Middle frontal gyrus (tissue), 1 donor: Measurements from ENCODE around the gene TBC1D20.
"Not testable (repeated sequence)": the region's sequence is repeated elsewhere in the genome, so short reads cannot be mapped to it uniquely, and the experiment has no call there.

Experiments used
- DNase-seq: peaks from one replicate; pipeline ENCODE4 v3.0.0-alpha.2; 2015; ENCODE audit warnings: low spot score; ENCODE audit errors: extremely low spot score

Gene TBC1D20

DNA sequence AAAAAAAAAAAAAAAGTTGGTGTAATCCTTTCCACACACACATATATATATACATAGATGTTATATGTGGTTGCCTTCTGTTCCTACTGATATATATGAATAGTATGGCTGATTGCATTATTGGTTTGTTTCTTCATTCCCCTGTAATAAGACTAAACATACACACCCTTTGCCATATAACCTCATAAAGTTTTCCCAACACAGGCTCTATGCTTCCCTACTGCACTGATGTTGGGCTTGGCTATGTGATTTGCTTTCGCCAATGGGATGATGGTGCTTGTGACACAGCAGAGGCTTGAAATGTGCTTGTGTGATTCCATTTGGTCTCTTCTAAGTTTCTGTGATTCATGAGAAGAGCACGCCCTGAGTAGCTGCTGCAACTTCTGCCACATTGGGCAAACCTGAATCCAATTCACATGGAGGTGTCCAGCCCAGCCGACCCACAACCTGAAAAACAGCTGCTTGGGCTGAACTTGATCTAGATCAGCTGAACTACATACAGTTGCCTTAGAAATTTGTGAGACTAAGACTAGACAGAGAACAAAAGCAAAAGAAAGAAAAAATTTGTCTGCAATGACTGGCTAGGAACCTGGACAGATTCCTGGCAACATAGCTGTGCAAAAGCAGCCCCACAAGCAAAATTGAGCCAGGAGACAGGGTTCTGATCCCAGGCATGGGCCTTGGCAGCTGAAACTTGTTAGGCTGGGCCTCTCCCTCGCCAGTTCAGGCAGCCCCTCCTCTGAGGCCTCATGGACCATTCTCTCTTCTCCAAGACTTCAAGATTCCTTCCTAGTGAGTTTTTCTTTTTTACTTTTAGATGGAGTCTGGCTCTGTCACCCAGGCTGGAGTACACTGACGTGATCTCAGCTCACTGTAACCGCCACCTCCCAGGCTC, 13.4 kb upstream of the TBC1D20 start:
- DNase-seq = no peak

DNA sequence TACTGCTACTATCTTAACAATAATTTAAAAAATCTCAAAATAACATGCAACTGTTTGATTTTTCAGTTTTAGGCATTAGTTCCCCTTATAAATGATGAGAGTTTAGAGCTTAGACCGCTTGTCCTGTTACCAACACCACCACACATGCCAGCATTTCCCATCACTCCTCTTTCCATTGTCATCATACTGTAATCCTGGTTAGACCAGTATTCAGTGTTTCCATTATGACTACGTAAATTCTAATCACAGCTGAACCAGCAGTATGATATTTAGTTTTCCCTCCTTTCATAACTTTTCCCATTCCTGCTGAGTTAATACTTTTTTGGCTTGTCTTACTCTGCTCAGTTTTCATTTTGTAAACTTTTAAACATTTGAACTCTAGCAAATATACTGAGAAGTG, 12.2 kb upstream of the TBC1D20 start:
- no peak for DNase-seq

DNA sequence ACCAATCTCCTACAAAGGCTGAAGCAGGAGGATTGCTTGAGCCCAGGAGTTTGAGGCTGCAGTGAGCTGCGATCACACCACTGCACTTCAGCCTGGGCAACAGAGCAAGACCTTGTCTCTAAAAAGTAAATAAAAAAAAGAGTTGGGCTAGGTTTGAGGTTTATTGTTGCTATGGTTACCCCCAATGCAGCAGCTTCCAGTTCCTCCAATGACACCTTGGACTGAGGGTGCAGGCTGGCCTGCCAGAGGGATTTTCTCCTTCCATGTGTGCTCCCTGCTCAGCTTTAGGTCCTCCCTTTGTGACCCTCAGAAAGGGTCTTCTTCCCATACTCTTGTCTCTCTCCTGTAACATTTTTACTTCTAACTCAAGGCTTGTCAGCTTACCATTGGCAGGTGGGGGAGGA, 10.6 kb upstream of the TBC1D20 start:
- DNase-seq = no peak

DNA sequence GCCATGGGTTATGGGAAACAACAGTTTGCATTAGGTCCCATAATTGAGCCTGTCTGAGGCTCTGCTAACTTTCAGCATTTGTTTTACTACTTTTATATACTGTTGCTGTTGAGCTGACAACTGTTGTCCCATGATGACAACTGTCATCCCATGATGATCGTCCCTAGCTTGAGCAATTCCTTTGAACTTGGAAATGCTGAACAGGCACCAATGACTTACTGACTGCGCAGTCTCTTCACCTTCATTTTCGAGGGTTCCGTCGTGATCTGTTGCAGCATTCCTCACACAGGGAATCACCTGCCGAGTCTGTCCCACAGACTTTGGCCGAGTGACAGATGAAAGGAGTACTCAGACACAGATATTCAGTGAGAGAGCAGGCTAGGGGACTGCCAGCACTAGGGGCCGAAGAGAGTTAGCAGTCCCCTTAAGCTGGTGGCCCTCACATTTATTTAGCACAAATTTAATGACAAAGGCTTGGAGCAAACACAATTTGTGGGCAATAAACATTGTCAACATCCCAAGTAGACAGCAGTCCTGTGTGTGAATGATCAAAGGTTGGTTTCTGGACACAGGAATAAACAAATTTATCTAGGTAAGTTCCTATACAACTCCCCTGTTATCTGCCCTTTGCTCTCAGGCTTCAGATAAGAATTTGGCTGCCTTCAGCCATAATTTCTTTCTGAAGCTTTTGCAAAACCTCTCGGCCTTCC, 10.0 kb upstream of the TBC1D20 start:
- no peak for DNase-seq

DNA sequence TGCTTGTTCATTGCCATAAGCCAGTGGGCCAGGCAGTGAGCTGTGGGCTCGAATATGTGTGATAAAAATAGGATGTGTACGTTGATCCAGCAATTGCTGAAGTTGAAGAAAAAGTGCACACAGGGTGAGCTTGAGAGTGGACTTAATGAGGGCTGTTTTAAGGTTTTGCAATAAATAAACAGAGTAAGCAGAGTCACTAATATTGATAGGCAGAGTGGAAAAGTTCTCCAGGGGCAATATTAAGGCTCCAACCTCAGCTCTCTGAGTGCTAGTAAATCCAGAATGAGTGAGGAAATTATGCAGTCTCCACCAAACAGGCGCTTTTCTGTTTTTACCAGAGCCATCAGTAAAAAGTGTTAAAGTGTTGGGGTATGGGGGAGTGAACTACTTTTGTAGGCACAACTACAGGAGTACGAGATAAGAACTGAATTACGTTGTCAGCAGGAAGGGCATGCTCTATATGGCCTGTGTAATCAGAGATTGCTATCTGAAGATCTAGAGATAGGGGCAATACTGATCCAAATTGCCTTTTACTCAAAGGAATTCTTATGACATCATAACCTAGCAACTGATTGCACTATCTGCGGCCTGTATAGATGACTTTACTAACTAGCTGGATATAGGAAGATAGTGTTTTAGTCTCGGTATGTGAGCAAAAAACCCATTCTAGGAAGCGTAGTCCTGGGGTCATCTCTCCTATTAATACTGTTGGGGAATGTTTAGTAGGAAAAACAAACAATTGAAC, 7.6 kb upstream of the TBC1D20 start:
- no peak for DNase-seq

GRCh38 chr20:467755-468154, 5.4 kb upstream of the TBC1D20 start:
- no peak for DNase-seq

DNA sequence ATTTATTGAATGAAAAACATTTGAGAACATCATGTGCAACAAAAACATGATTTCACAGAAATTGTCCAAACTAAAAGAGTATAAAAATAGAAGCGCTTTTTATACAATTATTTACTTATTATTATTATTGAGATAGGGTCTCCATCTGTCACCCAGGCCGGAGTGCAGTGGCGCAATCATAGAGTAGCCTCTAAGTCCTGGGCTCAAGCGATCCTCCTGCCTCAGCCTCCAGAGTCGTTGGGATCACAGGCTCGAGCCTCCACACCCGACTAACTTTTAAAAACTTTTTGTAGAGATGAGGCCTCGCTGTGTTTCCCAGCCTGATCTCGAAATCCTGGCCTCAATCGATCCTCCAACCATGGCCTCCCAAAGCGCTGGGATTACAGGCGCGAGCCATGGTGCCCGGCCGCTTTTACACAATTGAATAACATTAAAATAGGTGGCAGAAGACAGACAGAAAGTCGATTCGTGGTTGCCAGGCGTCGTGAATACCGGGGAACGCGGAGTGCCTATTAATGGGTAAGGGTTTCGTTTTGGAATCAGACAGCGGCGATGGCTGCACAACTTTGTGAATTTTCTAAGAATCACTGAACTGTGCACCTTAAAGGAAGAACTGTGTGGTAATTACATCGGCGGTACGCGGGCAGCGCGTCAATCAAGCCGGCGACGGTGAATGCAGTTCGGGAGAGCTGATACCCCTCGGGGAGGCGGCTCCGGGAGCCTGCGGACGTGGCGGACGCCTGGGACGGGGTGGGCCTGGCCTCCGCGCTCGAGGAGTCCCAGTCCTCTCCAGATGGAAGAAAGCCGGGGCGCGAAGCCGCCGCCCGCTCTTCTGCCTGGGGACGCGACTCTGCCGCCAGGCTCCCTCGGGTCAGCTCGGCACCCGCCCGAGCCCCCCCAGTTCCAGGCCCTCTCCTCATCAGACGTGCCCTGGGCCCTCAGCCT, 807 bp downstream of the TBC1D20 start:
- DNase-seq = no peak

- no peak for DNase-seq
These were observed 1.6 kb downstream of the TBC1D20 start for GRCh38 chr20:460707-461106.

DNA sequence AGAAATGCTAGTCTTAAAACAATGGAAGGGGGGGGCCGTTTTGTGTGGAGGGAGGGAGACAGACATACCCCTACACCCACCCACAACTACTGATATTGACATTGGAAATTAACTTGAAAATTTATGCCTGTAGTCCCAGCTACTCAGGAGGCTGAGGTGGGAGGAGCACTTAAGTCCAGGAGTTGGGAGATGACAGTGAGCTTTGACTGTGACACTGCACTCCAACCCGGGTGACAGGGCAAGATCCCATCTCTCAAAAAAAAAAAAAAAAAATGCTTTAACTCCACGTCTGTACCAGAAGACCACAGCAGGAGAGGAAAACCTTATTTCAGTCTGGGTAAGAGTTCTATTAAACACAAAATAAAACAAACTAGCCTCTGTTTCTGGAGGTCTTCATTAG, 2.2 kb downstream of the TBC1D20 start:
- DNase-seq = no peak

DNA sequence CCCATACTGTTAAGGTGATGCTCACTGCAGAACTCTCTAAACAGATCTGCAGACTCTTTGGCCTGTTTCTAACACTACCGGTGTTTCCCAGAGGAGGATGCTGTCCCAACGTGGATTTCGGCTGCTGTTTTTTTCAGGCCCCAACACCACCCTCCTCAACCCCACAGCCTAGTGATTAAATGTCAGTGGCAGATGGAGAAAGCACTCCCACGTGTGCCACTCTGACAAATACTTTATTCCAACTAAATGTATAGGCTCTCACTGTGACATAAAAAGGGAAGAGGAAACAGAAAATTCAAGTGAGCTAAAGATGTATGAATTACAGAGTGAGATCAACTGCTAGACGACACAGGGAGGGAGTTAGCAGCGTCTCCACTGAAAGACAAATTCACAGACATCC, 3.6 kb downstream of the TBC1D20 start:
- no peak for DNase-seq

DNA sequence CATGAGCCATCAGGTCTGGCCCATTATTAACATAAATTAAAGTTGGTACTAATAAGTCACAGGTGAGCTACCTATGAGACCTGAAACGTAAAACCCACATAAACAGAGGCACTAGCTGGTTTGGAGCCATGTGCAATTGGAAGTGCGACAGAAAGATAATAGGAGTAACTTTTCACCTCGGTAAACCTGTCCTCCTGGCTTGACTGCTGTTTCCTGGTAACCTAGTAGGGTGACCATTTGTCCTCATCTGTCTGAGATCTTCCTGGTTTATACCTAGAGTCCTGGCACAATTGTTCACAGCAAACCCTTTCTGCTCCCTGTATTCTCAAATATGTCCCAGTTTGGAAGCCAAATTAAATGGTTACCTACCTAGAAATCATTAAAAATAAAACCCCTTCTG, 7.4 kb downstream of the TBC1D20 start:
- no peak for DNase-seq

DNA sequence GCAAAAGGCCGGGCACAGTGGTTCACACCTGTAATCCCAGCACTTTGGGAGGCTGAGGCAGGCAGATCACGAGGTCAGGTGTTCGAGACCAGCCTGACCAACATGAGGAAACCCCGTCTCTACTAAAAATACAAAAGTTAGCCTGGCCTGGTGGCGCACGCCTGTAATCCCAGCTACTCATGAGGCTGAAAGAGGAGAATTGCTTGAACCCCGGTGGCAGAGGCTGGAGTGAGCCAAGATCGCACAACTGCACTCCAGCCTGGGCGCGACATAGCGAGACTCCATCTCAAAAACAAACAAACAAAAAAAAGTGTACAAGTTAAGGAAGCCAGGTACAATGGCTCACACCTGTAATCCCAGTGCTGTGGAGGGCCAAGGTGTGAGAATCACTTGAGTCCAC, 10.3 kb downstream of the TBC1D20 start:
- DNase-seq = not testable (repeated sequence)

DNA sequence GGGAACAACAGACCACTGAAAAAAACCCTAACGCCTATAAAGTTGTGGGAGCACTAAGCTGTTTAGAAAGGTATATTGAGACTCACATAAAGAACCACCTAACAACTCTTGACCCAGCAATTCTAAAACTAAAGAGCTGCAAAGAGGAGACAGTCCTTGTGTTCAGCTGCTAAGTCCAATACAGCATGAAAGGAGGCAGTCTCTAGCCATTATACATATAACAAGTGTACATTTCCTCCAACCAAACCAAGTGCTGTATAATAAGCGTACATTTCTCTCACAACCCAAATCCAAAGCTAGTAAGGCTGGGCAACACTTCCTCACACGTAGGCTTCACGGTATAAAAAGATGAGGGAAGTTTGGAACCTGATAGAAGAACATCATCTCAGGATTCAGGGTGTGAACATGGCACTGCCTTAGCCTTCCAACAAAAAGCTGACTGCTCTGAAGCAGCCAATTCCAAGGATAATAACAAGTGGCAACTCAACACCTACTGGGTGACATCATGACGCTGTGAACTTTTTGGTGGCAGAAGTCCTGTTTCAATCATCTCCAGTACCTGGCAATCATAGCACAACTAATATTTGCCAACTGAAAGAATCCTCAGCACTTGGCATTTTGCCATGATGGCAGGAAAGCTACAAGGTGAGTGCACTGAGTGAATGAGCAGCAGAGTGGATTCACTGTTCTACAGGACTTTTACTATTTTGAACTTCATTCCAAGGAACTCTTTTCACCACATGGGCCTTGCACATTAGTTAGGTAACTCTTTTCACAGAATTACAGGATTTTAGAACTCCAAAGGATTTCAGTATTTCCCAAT, 16.6 kb downstream of the TBC1D20 start:
- DNase-seq = no peak

DNA sequence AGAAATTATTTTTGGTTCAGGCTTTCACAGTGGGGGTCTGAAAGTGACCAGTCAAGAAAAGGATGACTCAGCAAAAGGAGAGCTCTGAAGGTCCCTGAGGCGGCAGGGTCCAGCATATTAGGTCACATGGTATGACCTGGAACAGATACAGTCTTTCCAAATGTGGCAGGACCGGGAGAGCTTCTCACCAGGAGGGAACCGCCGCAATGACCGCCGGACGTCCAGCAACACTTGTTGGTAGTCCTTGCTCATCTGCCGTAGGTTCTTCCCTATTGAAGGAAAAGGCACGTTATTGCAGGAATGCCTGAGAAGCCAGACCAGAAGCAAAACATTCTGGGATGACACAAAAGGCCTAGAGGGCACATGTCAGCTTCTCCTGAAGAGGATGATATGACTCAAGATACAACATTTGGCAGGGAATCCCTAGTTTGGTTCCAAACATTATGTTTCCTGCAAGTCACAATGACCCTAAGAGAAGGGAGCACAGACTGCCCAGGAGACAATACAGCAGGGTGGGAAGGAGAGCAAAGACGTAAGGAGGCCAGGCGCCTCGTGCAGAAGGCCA, 17.4 kb downstream of the TBC1D20 start:
- no peak for DNase-seq

DNA sequence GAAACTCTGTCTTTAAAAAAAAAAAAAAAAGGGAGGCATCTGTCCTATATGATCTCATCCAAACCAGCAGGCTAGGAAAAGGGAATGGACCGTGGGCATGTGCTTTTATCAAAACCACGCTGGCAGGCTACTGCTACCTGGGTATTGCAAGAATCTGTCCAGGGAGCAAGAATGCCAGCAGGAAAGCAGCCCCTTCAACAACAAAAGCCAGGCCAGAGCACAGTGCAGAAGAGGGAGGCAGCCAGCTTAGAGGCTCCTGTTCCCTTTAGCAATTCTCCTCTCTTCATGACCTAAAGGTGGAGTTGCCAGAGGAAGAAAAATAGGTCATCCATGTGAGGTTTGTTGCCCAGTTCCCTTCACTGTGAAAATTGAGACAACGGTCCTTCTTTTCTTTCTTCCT, 18.2 kb downstream of the TBC1D20 start:
- no peak for DNase-seq

- no peak for DNase-seq
These were observed 19.0 kb downstream of the TBC1D20 start for GRCh38 chr20:443223-443775.

DNA sequence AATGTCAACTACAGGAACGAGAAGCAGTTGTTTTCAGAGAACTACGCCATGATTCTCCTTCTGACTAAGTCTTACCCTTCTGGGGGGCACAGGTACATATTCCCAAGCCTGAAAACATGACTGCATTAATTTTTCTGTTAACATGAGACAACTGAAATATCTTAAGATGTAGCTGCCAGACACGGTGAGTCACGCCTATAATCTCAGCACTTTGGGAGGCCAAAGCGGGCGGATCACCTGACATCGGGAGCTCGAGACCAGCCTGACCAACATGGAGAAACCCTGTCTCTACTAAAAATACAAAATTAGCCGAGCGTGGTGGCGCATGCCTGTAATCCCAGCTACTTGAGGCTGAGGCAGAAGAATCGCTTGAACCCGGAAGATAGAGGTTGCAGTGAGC, 21.7 kb downstream of the TBC1D20 start:
- no peak for DNase-seq

DNA sequence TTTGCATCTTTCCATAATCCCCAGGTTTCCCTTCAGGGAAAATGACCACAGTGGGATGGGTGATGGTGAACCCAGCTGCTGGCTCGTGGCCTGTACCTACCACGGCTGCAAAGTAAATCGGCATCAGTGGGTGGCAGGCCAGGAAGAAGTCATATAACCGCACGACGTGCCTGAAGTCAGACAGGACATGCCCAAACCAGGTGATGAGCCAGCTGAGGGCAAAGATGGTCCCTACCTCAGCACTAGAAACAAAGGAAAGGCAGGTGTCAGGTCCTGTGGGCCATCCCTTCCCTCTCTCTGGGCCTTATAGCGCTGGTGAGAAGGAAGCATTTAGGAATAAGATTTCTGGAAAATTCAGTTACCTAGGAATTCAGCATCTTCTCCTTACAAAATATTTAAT, 22.2 kb downstream of the TBC1D20 start:
- DNase-seq = no peak
